HL-60/S4 treated with phorbol 12-myristate 13-acetate at 8.2 ng/mL for 4 days and 3 days (cell line): ENCODE measurements around the gene GRIP2.

Experiments used
- in situ Hi-C: fragments of 300-500 bp; cut with MboI; formaldehyde crosslinking; loops from 2 replicates; pipeline ENCODE4 v1.15.0; 2022; ENCODE audit warnings: low sequenced_read_pairs

The GRIP2 gene

DNA sequence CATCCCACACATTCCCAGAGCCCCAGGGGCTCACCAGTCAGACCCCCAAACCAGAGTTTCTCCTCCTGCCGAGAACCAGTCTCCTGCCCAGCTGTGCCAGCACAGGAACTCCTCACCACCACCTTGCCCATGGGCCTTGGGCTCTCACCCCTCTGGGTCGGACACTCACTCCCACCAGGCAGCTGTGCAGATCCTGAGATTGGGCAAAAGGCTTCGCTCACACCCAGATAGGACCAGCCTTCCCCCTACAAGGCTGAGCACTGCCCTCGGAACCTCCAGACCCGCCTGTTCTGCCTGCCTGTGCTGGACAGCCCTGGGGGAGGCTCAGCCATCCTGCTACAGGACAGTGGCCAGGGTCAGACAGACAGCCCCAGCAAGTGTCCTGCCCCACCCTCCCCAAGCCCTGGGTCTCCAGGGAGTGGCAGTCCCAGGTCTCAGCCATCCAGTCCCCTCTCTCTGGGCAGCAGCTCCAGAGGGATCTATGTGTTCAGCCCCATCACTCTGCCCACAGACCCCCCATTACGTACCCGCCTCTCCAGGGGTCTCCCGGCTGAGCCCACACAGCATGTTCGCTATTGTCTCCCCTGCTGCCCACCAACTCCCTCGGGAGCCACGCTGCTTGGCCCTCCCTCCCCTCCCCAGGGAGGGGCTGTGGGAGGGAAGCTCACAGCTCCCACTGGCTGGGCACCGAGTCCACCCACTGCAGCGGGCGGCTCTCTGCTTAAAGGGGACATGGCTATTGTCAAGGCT, at the start of gene GRIP2:
Gene GRIP2, minus strand, starts transcription at position 601 of the 750 bp plus-strand sequence. Its CDS starts 34 bp downstream, at position 567.
- in situ Hi-C loops = no loop called here

DNA sequence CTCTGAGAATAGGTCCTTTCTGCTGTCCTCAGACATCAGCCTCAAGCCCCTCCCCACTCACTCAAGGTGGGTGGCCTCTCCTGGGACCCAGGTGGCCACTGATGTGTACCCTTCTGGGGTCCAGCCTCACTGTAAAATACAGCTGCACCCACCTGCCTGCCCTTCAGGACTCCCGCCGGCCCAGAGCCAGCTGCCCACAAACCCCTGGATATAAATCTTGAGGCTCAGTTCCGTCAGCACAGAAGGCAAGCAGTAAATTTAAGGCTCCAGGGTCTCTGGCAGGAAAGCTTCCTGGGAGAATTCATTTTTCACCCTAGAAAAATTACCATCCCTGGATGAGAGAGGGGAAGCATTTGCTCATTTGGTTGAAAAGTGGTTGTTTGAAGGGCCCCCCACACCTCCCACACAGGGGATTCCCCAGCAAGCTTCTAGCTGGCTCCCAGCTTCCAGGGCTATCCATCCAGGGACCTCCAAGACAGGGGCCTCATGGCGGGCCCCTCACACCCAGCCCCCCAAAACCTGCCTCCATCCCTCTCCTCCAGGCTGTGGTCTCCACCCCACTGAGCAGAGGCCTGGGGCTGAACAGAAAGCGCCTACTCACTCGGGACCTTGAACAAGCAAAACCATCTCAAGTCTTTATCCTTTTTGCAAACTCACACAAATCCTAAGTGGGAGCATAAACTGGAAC, 48.4 kb upstream of the GRIP2 start:
- in situ Hi-C loops = no loop called here

DNA sequence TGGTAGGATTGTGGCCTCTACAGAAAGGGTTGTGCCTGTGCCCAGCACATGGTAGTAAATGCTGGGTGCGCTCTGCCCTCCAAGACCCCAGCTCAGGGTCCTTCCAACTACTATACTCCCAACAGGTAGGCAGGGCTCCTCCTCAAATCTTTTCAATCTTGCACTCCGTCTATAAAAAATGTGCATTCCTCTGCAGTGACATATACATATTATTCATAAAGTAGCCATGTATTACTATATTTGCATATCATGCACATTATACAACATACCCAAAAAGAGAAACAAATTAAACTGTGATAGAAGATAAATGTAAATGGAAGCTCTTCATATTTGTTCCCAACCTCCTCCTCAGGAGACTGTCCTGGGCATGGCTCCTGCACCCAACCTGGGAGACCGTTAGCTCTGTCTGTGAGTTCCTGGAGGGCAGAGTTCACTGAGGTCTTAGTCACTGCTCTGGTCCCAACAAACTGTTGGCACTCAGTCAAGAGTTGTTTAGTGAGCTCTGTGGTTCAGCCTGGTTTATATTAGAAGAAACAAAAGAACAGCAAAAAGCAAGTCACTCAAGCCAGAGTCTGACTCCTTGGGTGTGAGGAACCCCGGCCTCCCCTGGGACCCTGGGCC, 47.7 kb upstream of the GRIP2 start:
- in situ Hi-C loops = no loop called here

DNA sequence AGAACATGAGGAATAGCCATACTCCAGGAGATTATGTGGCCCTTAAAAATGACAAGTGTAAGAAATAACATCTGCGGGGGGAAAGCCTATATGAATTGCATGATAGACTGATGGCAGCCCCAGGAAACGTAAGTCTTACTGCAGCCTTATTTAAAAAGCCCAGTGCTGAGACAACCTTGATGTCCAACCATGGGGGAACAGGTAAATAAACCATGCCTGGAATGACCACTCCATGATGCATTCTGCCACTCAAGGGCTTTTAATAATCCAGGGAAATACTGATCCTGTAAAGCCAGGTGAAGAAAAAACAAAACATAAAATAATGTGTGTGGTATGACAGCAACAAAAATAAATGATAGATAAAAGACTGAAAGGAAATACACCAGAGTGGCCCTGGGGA, 46.5 kb upstream of the GRIP2 start:
- in situ Hi-C loops = no loop called here

DNA sequence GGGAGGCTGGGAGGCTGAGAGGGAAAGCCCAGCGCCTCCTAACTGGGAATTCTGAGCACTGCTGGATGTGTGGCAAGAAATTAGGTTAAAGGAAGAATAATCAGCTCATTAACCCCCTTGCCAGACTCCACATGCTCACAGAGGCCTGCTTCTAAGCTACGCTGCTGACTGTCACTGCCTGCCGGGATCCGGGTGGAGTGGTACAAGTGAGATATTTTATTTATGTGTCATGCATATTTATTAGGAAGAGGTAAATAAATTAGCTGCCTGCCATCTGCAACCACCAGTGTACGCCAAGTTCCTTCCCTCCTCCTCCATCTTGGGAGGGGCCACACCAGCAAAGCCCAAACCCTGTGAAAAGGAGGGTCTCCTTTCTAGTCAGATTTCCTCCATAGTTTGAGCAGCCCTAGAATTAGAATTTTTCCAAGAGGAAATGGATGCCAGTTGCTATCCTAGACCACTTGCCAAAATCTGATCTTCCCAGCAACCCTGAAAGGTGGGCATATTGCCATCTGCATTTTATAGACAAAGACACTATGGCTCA, 43.5 kb upstream of the GRIP2 start:
- in situ Hi-C loops = no loop called here

DNA sequence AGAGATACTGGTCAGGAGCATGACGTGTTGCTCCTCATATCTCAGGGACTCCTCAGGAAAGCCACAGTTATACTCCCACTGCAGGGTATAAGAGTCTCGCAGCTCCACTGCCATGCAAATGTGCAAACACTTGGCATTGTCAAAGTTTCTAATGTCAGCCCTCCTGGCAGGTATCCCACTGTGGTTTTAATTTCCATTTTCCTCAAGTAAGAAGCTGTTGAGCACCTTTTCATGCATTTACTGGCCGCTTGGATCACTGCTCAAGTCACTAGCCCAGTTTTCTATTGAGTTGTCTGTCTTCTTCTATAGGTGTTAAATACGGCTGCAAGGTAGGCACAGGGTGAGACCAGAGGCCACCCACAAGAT, 41.9 kb upstream of the GRIP2 start:
- in situ Hi-C loops = no loop called here

DNA sequence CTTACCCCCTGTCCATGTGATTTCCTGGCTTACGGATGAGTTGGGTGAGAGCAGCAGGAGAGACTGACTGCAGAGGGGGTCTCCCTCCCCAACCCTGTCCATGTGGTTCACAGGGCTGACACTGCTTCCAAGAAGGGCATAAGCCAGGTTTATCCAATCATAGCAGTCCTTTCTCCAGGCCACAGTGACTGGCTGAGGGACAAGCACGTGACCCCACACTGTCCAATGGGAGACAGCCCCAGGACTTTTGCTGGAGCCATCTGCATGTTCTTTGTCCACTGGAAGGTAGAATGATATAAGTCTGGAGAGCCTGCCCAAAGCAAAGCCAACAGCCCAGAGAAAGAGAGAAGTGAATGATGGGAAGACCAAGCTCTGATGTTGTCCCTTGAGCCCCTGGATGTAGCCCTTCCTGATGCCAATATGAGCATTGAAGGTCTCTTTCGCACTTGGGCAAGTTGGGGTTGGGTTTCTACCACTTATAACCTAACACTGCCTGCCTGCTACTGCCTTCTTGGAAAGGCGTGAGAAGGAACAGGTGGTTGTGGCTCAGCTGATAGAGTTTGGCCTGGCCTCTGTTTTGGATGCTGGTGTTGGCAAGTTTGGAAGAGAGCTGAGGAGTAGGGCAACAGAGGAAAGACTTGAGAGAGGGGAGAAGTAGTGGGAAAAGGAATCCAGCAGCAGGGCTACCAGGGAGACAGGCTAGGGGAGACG, 41.3 kb upstream of the GRIP2 start:
- in situ Hi-C loops = no loop called here

DNA sequence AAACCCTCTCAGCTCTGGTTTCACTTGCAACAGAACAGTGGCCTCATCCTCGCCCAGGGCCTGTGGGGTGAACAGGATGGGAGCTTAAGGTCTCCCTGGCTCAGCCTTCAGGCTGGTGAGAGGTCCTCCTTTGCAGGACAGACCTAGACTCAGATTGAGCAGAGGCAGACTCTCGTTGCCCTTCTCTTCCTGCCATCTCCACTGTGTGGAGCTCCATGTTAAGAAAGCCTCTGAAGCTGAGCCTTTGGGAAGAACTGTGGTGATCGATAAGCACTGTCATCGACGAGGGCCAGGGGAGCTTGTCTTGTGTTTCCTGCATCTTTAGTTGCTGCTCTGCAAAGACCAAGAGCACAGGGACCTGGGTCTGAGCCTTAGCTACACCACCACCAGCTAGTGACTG, 37.8 kb upstream of the GRIP2 start:
- in situ Hi-C loops = no loop called here

DNA sequence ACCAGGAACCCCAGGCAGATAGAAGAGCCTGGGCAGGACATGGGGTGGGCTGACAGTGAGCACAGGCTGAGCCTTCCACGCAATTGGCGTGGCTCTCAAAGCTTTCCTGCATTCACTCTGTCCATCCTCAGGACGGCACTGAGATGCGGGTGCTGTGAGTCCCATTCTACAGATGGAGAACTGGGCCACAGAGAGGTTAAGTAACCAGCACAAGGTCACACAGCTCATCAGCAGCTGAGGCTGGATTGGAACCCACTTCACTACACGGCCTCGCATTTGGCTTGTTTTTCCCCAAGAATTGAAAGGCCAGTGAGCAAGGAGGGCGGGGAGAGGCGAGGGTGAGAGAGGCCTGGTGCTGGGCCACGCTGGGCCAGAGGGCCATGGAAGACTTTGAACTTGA, 36.0 kb upstream of the GRIP2 start:
- in situ Hi-C loops = no loop called here

DNA sequence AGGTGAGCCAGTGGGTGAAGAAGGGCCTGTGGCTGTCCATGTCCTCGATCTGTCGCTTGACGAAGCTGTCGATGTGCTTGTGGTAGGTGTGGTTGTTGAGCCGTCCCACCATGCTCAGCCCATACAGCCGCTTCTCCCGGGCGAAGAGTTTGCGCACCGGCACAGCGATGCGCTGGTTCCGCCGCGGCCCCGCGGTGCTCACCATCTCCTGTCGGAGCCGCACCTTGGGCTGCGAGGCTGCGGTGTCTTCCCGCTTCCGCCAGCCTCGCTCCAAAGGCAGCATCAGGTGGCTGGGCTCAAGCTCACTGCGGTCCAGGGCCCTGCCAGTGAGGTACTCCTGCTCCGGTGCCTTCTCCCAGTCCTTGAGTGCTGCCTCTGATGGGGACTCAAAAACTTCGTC, 34.0 kb upstream of the GRIP2 start:
- in situ Hi-C loops = no loop called here

DNA sequence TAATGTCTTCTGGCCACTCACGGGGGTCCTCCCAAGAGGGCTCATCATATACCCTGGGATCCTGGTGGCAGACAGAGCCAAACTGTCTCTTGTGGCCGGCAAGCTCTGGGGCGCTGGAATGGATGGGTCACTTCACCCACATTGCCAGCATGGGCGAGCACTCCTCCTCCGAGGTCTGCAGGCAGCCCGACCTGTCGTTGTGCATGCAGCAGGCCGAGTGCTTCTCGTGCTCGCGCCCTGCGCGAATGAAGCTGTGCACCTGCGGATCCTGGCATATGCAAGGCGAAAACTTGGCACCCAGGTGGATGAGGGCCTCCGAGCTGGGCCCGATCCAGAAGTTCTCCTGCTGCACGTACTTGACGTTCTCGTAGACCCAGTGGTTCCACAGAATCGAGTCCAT, 33.6 kb upstream of the GRIP2 start:
- in situ Hi-C loops = no loop called here

DNA sequence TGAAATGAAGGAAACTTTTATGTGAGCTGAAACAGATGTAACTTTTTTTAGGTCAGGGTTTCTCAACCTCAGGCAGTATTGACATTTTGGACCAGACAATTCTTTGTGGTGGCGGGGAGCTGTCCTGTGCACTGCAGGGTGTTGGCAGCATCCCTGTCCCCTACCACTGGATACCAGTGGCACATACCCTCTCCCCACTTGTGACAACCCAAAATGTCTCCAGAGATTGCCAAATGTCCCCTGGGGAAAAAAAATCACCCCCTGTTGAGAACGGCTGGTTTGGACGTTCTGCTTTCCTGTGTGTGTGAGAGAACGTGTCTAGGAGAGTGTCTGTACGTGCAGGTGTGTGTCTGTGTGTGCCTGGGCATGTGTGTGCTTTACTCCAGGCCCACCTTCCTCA, 30.7 kb upstream of the GRIP2 start:
- in situ Hi-C loops = no loop called here

DNA sequence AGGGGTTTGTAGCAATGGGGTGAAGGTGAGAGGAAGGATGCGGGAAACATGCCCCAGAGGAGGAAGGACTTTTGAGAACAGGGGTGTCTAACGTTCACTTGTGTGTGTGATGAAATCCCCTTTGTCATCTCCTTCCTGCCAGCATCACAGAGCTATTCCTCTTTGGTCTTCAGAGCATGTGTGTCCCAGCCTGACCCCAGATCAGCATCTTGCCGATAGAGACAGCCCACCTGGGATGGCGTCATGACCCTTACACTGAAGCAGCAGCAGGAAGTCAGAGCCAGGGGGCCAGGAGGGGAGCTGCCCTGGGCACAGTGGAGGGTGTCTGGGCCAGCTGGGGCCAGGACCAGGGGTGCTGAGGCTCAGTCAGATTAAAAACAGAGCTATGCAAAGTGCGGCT, 29.9 kb upstream of the GRIP2 start:
- in situ Hi-C loops = no loop called here

DNA sequence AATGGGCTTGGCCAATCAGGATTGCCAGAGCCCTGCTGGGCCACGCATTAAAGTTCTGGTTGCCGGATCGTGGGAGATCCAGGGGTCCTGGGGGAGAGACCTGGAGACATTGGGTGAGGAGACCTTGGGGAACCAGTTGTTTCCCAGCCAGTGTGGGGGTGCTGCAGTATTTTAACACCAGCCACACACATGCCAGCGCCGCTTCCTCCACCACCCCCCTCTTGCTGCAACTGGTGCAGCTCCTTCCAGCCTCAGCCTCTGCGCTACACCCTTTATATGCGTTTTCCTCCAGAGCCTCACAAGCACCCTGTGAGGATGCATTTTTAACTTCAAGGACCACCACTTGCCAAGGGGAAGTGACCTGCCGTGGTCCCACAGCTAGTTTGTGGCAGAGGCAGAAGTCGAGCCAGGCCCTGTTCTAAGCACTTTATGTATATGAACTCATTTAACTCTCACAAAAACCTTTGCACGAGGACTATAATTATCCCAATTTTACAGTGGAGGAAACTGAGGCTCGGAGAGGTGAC, 29.4 kb upstream of the GRIP2 start:
- in situ Hi-C loops = no loop called here

DNA sequence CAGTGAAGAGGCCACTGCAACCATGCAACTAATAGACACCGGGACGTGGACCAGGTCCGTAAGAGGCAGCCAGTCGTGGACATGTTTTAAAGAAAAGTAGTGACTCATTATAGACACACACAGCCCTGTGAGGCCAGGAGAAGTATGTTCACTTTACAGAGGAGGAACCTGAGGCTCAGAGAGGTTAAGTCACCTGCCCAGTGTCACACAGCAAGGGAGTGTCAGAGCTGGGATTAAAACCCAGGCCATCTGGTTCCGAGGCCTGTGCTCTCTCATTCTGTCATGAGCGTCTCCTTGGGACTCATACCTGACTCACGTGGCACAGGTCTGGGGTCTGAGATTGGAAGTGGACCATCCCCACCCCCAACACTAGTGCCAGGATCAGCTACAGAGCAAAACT, 28.1 kb upstream of the GRIP2 start:
- in situ Hi-C loops = no loop called here

DNA sequence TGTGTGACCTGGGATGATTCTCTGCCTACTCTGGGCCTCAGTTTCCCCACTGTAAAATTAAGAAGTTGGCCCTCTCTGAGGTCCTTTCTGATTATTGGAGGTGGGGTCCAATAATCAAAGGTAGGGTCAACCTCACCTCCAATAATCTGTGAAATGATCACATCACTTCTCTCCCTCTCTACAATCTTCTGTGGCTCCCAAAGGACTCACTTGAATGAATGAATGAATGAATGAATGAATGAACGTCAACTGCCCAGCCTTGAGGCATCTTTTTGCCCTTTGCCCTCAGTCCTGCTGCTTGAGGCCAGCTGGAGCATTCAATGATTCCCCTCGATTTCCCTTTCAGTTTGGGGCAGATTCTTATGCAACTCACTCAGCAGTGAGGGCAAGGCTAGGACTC, 26.7 kb upstream of the GRIP2 start:
- in situ Hi-C loops = no loop called here

DNA sequence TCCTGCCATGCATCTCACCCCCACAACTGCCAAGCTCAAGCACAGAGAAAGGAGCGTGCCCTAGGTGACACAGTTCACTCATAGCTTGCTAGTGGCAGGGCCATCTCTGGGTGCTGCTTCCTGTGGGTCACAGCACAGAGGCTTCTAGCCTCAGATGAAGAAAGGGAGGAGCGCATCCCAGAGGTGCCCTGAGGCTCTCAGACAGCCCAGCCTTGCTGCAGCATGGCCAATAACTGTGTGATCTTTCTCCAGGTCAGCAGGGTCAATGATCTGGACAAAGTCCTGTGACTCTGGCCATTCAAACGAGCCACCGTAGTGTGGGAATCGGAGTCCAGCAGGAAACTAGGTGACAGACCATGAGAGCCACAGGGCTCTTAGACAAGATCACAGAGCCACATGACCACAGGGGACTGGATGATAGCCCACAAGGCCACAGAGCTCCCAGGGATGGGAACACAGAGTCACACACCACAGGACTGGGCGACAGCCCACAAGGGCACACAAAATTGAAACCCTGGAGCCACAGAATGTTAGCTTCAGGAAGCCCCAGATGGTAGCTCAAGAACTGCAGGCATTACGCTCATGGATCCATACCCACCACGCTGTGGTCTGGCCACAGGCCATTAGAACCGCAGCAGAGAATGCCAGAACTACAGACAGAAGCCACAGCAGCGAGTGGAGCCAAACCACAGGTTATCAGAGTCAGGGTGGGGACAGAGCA, 25.9 kb upstream of the GRIP2 start:
- in situ Hi-C loops = no loop called here

DNA sequence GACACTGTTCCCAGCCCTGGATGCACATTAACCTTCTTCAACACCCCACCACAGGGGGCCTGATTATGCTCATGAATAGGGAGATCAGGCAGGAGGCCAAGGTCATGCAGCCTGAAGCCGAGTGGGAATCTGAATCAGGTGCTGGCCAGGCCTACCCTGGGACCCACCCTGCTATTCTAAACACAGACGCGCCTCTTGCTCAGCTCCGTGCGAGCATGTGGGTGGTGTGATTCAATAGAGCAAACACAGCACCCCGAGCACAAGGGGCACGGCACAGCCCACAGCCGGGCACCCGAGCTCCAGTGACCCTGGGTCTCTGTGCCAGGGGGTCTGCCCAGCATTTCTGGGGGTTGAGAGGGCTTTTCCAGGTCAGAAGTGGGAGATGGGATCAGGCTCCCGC, 24.6 kb upstream of the GRIP2 start:
- in situ Hi-C loops = no loop called here

DNA sequence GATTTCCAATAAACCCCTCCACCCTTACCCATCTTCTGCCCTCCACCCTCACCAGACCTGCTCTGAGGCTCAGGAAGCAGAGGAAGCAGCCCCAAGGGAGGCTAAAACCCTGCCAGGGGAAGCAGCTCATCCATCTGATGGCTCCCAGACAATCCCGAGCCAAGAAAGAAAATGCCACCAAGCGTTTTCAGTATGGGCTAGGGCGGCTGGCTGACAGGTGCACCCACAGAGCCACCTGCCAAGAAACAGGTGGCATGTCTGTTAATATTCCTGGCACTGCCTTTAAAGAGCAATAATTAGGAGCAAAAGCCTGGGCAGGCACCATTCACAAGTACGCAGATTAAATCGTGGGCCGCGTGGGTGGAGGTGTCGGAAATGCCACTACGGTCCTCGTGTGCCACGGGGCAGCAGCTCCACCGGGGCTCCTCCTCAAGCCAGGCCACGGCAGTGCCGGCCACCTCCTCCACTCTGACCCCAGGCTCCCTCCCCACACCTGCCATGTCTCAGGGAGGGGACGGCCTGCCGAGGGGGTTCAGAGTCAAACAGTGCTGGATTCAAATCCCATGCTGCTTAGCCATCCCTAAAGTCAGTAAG, 23.9 kb upstream of the GRIP2 start:
- in situ Hi-C loops = no loop called here
